Esophagus (tissue), 2 donors: Measurements from ENCODE around the gene SMYD3. TPM values are rescaled to one million over a fixed set of nuclear protein-coding genes. Genes with fewer than 3 reads are reported as not detected.

Experiments used
- H3K27ac ChIP-seq, 2 donors: one replicate each; pipeline ENCODE4 v1.5.1; 2013; ENCODE audit warnings: low read depth in 2 of 2, mild to moderate bottlenecking in 2 of 2, inconsistent platforms in 1 of 2, low read length in 1 of 2, moderate library complexity in 1 of 2
- H3K27me3 ChIP-seq, 2 donors: one replicate each; pipeline ENCODE4 v1.6.1; 2013; ENCODE audit warnings: low read length in 2 of 2, control low read depth in 1 of 2, mild to moderate bottlenecking in 1 of 2; ENCODE audit not compliant: insufficient read depth in 2 of 2, control insufficient read depth in 1 of 2
- H3K36me3 ChIP-seq, 2 donors: one replicate each; pipeline ENCODE4 v1.6.1; 2013; ENCODE audit warnings: low read length in 1 of 2; ENCODE audit not compliant: control insufficient read depth in 2 of 2, insufficient read depth in 2 of 2
- H3K4me1 ChIP-seq, 2 donors: one replicate each; pipeline ENCODE4 v1.6.1; 2013; ENCODE audit warnings: low read length in 1 of 2; ENCODE audit not compliant: control insufficient read depth in 2 of 2, insufficient read depth in 2 of 2
- H3K4me3 ChIP-seq, 2 donors: one replicate each; pipeline ENCODE4 v1.5.1; 2013; ENCODE audit warnings: low read length in 2 of 2, mild to moderate bottlenecking in 2 of 2, low read depth in 1 of 2, moderate library complexity in 1 of 2
- H3K9me3 ChIP-seq, 2 donors: one replicate each; pipeline ENCODE4 v1.6.1; 2013; ENCODE audit warnings: mild to moderate bottlenecking in 2 of 2, low read depth in 1 of 2, low read length in 1 of 2, moderate library complexity in 1 of 2; ENCODE audit not compliant: control insufficient read depth in 2 of 2, insufficient read depth in 1 of 2
- WGBS, 2 donors: extraction: QIAGEN DNeasy Blood & Tissue Kit; methylation state at CpG; one replicate each; pipeline ENCODE4 v1.1.7; 2013; 5-methylcytosine and 5-hydroxymethylcytosine counted together
- polyA plus RNA-seq, 2 donors: library from polyadenylated mRNA; stranded (reverse); fragments of 200-250 nt; gene quantifications; one replicate each; pipeline ENCODE4 v1.2.3, GENCODE V29; 2013
- donor health status: healthy with polysubstance abuse.
- donor health status: Bipolar disorder and iron deficiency.

The SMYD3 gene
- polyA plus RNA-seq, 2 donors, result 5.0 to 5.7 TPM

GRCh38 chr1:245990315-245991022 lies 516.6 kb downstream of the SMYD3 start:
- Histone ChIP-seq H3K27me3 (no peaks in the 10 kb centered on the region), H3K36me3 (no peaks in the 10 kb centered on the region), H3K4me1 (peaks cover 0 to 2% of the 10 kb centered on the region in 2 donors), H3K27ac (no peak overlapping the region), H3K4me3 (no peak overlapping the region), H3K9me3 (no peaks in the 10 kb centered on the region)
- 77 to 83% methylated on average over 6 of the region's 6 CpGs for WGBS, 2 donors

- WGBS, 2 donors, result 91 to 92% methylated on average over 9 of the region's 9 CpGs
Measured at GRCh38 chr1:245988393-245989078, 518.5 kb downstream of the SMYD3 start.

GRCh38 chr1:245987997-245988392 lies 519.1 kb downstream of the SMYD3 start:
- WGBS, 2 donors, result 95% methylated on average over 6 of the region's 6 CpGs
- H3K27me3 ChIP-seq, result no peaks in the 10 kb centered on the region
- no peak overlapping the region for H3K27ac ChIP-seq
- H3K4me1 ChIP-seq, result peaks cover 0 to 2% of the 10 kb centered on the region in 2 donors
- no peaks in the 10 kb centered on the region for H3K9me3 ChIP-seq
- no peaks in the 10 kb centered on the region for H3K36me3 ChIP-seq
- H3K4me3 ChIP-seq, result no peak overlapping the region

More at GRCh38 chr1:245988393-245989078, 518.5 kb downstream of the SMYD3 start:
- no peak overlapping the region for H3K27ac ChIP-seq
- no peaks in the 10 kb centered on the region for H3K36me3 ChIP-seq
- no peak overlapping the region for H3K4me3 ChIP-seq
- peaks cover 0 to 2% of the 10 kb centered on the region in 2 donors for H3K4me1 ChIP-seq
- H3K9me3 ChIP-seq, result no peaks in the 10 kb centered on the region
- H3K27me3 ChIP-seq, result no peaks in the 10 kb centered on the region

GRCh38 chr1:245987577-245987976 lies 519.5 kb downstream of the SMYD3 start:
- H3K27ac ChIP-seq, result no peak overlapping the region
- 88 to 90% methylated on average over 6 of the region's 6 CpGs for WGBS, 2 donors
- H3K27me3 ChIP-seq, result no peaks in the 10 kb centered on the region
- no peak overlapping the region for H3K4me3 ChIP-seq
- no peaks in the 10 kb centered on the region for H3K9me3 ChIP-seq
- no peaks in the 10 kb centered on the region for H3K36me3 ChIP-seq
- H3K4me1 ChIP-seq, result peaks cover 0 to 2% of the 10 kb centered on the region in 2 donors

GRCh38 chr1:245987219-245987545 lies 519.9 kb downstream of the SMYD3 start:
- Histone ChIP-seq H3K27me3 (no peaks in the 10 kb centered on the region), H3K9me3 (no peaks in the 10 kb centered on the region), H3K27ac (no peak overlapping the region), H3K36me3 (no peaks in the 10 kb centered on the region), H3K4me3 (no peak overlapping the region), H3K4me1 (peaks cover 0 to 2% of the 10 kb centered on the region in 2 donors)
- WGBS, 2 donors, result 35 to 56% methylated on average over 2 of the region's 2 CpGs

- no peaks in the 10 kb centered on the region for H3K36me3 ChIP-seq
- no peak overlapping the region for H3K4me3 ChIP-seq
- H3K27me3 ChIP-seq, result no peaks in the 10 kb centered on the region
- no peaks in the 10 kb centered on the region for H3K9me3 ChIP-seq
- WGBS, 2 donors, result 38 to 49% methylated on average over 12 of the region's 12 CpGs
- no peak overlapping the region for H3K27ac ChIP-seq
- peaks cover 0 to 2% of the 10 kb centered on the region in 2 donors for H3K4me1 ChIP-seq
Measured at GRCh38 chr1:245986404-245987218, 520.5 kb downstream of the SMYD3 start.

GRCh38 chr1:245984390-245985155 lies 522.5 kb downstream of the SMYD3 start:
- Histone ChIP-seq H3K27ac (no peak overlapping the region), H3K4me1 (peaks cover 0 to 2% of the 10 kb centered on the region in 2 donors)
- WGBS, 2 donors, result 91 to 93% methylated on average over 7 of the region's 7 CpGs

GRCh38 chr1:245983294-245983967 lies 523.6 kb downstream of the SMYD3 start:
- WGBS, 2 donors, result 80 to 86% methylated on average over 7 of the region's 7 CpGs
- no peak overlapping the region for H3K4me3 ChIP-seq
- H3K27me3 ChIP-seq, result no peaks in the 10 kb centered on the region
- H3K36me3 ChIP-seq, result no peaks in the 10 kb centered on the region
- no peaks in the 10 kb centered on the region for H3K9me3 ChIP-seq
- peaks cover 0 to 2% of the 10 kb centered on the region in 2 donors for H3K4me1 ChIP-seq
- no peak overlapping the region for H3K27ac ChIP-seq

More at GRCh38 chr1:245984390-245985155, 522.5 kb downstream of the SMYD3 start:
- H3K27me3 ChIP-seq, result no peaks in the 10 kb centered on the region
- H3K4me3 ChIP-seq, result no peak overlapping the region
- no peaks in the 10 kb centered on the region for H3K9me3 ChIP-seq
- no peaks in the 10 kb centered on the region for H3K36me3 ChIP-seq
